ENCODE data around the gene BCKDHB. TPM values are rescaled to one million over a fixed set of nuclear protein-coding genes. Genes with fewer than 3 reads are reported as not detected.

Gene BCKDHB
- total and polyA plus RNA-seq, 2 of the 4 experiments (the other 2 are of a cell fraction) = 11.2 to 11.8 TPM

DNA sequence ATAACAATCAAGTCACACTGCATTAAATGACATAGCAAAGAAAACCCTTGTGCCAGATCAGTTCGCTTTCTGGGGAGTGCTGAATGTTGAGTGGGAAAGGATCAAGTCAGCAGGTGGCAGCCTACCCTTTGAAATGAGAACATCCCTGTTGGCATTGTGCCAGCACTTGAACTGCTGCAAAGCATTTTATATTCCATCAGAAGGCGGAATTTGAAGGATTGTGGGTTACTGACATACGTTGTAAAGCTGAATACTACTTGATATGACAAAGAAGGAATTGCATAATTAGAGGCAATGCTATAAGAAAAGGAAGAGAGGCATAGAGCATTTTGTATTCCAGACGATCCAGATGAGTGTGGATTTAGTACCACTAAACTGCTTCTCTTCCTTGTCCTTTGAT, 26.5 kb downstream of the BCKDHB start:
- H3K4me1 ChIP-seq (ENCODE audit: control insufficient read depth, insufficient read depth, low read length) = no peaks in the 10 kb centered on the region; the same call in 1 of the 2 replicates
- H3K27ac ChIP-seq (ENCODE audit: insufficient read depth, low read length) = no peak overlapping the region
- H3K4me2 ChIP-seq (ENCODE audit: low read depth, low read length) = no peak overlapping the region
- peaks cover 2% of the 10 kb centered on the region; the same call in 1 of the 2 replicates for H3K9me1 ChIP-seq (ENCODE audit: insufficient read depth, low read length)
- H3K18ac ChIP-seq (ENCODE audit: low read depth, low read length) = no peak overlapping the region
- H2BK5ac ChIP-seq (ENCODE audit: low read depth, low read length, poor library complexity, severe bottlenecking) = no peak overlapping the region
- no peak for TF ChIP-seq RCOR1 (IDR thresholded peaks at IDR 0.05; ENCODE audit: insufficient replicate concordance, low read length)
- TF ChIP-seq SMC3 (IDR thresholded peaks at IDR 0.05; ENCODE audit: low read depth, low read length) = peak; percentile 66
- TF ChIP-seq, protein P1, sequence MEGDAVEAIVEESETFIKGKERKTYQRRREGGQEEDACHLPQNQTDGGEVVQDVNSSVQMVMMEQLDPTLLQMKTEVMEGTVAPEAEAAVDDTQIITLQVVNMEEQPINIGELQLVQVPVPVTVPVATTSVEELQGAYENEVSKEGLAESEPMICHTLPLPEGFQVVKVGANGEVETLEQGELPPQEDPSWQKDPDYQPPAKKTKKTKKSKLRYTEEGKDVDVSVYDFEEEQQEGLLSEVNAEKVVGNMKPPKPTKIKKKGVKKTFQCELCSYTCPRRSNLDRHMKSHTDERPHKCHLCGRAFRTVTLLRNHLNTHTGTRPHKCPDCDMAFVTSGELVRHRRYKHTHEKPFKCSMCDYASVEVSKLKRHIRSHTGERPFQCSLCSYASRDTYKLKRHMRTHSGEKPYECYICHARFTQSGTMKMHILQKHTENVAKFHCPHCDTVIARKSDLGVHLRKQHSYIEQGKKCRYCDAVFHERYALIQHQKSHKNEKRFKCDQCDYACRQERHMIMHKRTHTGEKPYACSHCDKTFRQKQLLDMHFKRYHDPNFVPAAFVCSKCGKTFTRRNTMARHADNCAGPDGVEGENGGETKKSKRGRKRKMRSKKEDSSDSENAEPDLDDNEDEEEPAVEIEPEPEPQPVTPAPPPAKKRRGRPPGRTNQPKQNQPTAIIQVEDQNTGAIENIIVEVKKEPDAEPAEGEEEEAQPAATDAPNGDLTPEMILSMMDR (conservative IDR thresholded peaks at IDR 0.05; ENCODE audit: low read depth, low read length) = peak; percentile 59
- TF ChIP-seq FOS (IDR thresholded peaks at IDR 0.05; ENCODE audit: low read depth, low read length) = no peak
- TF ChIP-seq RAD21 (IDR thresholded peaks at IDR 0.05; ENCODE audit: low read length) = peak; percentile 76
- TF ChIP-seq, protein P2, sequence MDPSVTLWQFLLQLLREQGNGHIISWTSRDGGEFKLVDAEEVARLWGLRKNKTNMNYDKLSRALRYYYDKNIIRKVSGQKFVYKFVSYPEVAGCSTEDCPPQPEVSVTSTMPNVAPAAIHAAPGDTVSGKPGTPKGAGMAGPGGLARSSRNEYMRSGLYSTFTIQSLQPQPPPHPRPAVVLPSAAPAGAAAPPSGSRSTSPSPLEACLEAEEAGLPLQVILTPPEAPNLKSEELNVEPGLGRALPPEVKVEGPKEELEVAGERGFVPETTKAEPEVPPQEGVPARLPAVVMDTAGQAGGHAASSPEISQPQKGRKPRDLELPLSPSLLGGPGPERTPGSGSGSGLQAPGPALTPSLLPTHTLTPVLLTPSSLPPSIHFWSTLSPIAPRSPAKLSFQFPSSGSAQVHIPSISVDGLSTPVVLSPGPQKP (IDR thresholded peaks at IDR 0.05; ENCODE audit: borderline replicate concordance, low read depth, low read length) = no peak
- no peak for TF ChIP-seq RFX5 (IDR thresholded peaks at IDR 0.05; ENCODE audit: low read depth, low read length)
- no peak for TF ChIP-seq MXI1 (IDR thresholded peaks at IDR 0.05; ENCODE audit: borderline replicate concordance, low read depth, low read length)
- TF ChIP-seq MAZ (IDR thresholded peaks at IDR 0.05; ENCODE audit: borderline replicate concordance, low read depth, low read length) = no peak
- CTCF ChIA-PET = interaction anchor here (0.9 kb wide), 1 partner anchor 78 kb away, joined by 3 read pairs; no protein-coding TSS in a partner anchor
- no peak overlapping the region for H2AFZ ChIP-seq (replicated peaks; ENCODE audit: low read length, poor library complexity)
- H3K14ac ChIP-seq (replicated peaks; ENCODE audit: low read depth, low read length) = no peak overlapping the region
- no peak overlapping the region for H2BK20ac ChIP-seq (ENCODE audit: low read depth, low read length)
- no peaks in the 10 kb centered on the region for H3K79me1 ChIP-seq (ENCODE audit: low read depth in 1 of 2, low read length in 2 of 2)
- dilution Hi-C loops (cut with HindIII; ENCODE audit: low sequenced_read_pairs, unreplicated experiment) (no loop called here), in situ Hi-C loops (cut with MboI; ENCODE audit: low sequenced_read_pairs) (loop anchor here (25.0 kb wide), 1 partner anchor 1629 kb away; the partner anchor contains the start of gene TENT5A), intact Hi-C loops (cut with micrococcal nuclease) (loop anchor here (5.0 to 10.0 kb wide), 3 partner anchors 1334 to 1872 kb away; partner anchors contain the start of gene TENT5A)
- H3K27me3 ChIP-seq (ENCODE audit: control insufficient read depth, insufficient read depth, low read length) = no peaks in the 10 kb centered on the region
- H4K8ac ChIP-seq (ENCODE audit: low read depth in 2 of 2, low read length in 2 of 2) = no peak overlapping the region
- no peak overlapping the region for H3K4ac ChIP-seq (ENCODE audit: low read depth, low read length)
- H3K36me3 ChIP-seq (ENCODE audit: control insufficient read depth, insufficient read depth, low read length) = 0 out of 2 replicates have a peak, but pooled peaks cover 1% of the 10 kb centered on the region
- H4K20me1 ChIP-seq (ENCODE audit: insufficient read depth, low read length) = no peaks in the 10 kb centered on the region
- POLR2A ChIA-PET (ENCODE audit: unreplicated experiment) = no interaction called here
- H3K23ac ChIP-seq (ENCODE audit: low read depth, low read length) = no peak overlapping the region
- no peak overlapping the region for H3K9ac ChIP-seq (ENCODE audit: low read depth, low read length)
- no TSS peak for BruUV-seq (replicated peaks)
- ATAC-seq (ENCODE audit: low read depth) (no peak), DNase-seq (peak; percentile 72)
- no peak overlapping the region for H4K91ac ChIP-seq (ENCODE audit: insufficient read depth, low read depth, low read length)
- WGBS, 2 experiments (ENCODE audit: extremely low coverage in 2 of 2, insufficient read length in 1 of 2) = no CpG with 5 or more reads among the region's 4 CpGs
- no peak overlapping the region for H2BK120ac ChIP-seq (ENCODE audit: low read depth, low read length)
- no peak overlapping the region for H2AK5ac ChIP-seq (ENCODE audit: low read depth, low read length)
- no peak overlapping the region for H3K4me3 ChIP-seq (ENCODE audit: insufficient read depth, low read depth, low read length)
- H4K5ac ChIP-seq (ENCODE audit: low read depth, low read length) = no peak overlapping the region
- H2BK15ac ChIP-seq (ENCODE audit: low read depth, low read length) = no peak overlapping the region
- H3K9me3 ChIP-seq (ENCODE audit: control insufficient read depth, insufficient read depth, low read length) = no peaks in the 10 kb centered on the region
- no peak overlapping the region for H2AK9ac ChIP-seq (replicated peaks; ENCODE audit: low read depth, low read length, poor library complexity)
- H3K56ac ChIP-seq (ENCODE audit: extremely low read depth, insufficient read depth, low read length) = no peak overlapping the region

Measured in IMR-90 (cell line).